GM19239 (cell line): ENCODE results near the gene CDNF.
"Not testable (repeated sequence)": the region's sequence is repeated elsewhere in the genome, so short reads cannot be mapped to it uniquely, and the experiment has no call there.

Experiments
- DNase-seq: peaks from one replicate; pipeline ENCODE4 v3.0.0; 2011; ENCODE audit warnings: low spot score; ENCODE audit not compliant: insufficient read length
- FAIRE-seq: peaks from 2 replicates; lab custom pipeline; 2011; peaks lifted over from hg19 to GRCh38; lab: Jason Lieb, UNC

CDNF gene

GRCh38 chr10:14840178-14840577 is 2.3 kb upstream of the CDNF start:
- DNase-seq (no peak), FAIRE-seq (no peak)

- DNase-seq, result no peak
- peak; percentile 11 for FAIRE-seq
These were observed 1.5 kb upstream of the CDNF start for GRCh38 chr10:14839305-14839695.

- DNase-seq, result peak; percentile 8
- no peak for FAIRE-seq
These were observed 906 bp upstream of the CDNF start for GRCh38 chr10:14838582-14839304.

GRCh38 chr10:14837003-14837756 is 657 bp downstream of the CDNF start:
- DNase-seq, result no peak
- peak; percentile 49 for FAIRE-seq

- FAIRE-seq, result no peak
- no peak for DNase-seq
These were observed 1.6 kb downstream of the CDNF start for GRCh38 chr10:14836208-14836607.

GRCh38 chr10:14833106-14833505 is 4.7 kb downstream of the CDNF start:
- no peak for DNase-seq
- no peak for FAIRE-seq

GRCh38 chr10:14826076-14826829 is 11.6 kb downstream of the CDNF start:
- FAIRE-seq (no peak), DNase-seq (no peak)

- no peak for DNase-seq
- FAIRE-seq, result no peak
These were observed 13.9 kb downstream of the CDNF start for GRCh38 chr10:14823966-14824365.

GRCh38 chr10:14822879-14823755 is 14.7 kb downstream of the CDNF start:
- DNase-seq, result peak; percentile 28
- peak; percentile 81 for FAIRE-seq

GRCh38 chr10:14821635-14822375 is 16.0 kb downstream of the CDNF start:
- FAIRE-seq (no peak), DNase-seq (no peak)

GRCh38 chr10:14820775-14821154 is 17.1 kb downstream of the CDNF start:
- DNase-seq, result no peak
- no peak for FAIRE-seq

GRCh38 chr10:14820010-14820774 is 17.6 kb downstream of the CDNF start:
- DNase-seq, result no peak
- no peak for FAIRE-seq

- not testable (repeated sequence) for DNase-seq, FAIRE-seq
These were observed 21.1 kb downstream of the CDNF start for GRCh38 chr10:14816717-14817116.

GRCh38 chr10:14815681-14816080 is 22.2 kb downstream of the CDNF start:
- FAIRE-seq (no peak), DNase-seq (no peak)

- no peak for FAIRE-seq
- no peak for DNase-seq
These were observed 25.6 kb downstream of the CDNF start for GRCh38 chr10:14812271-14812670.

GRCh38 chr10:14810969-14811953 is 26.6 kb downstream of the CDNF start:
- DNase-seq (no peak), FAIRE-seq (no peak)

- DNase-seq (no peak), FAIRE-seq (no peak)
These were observed 31.5 kb downstream of the CDNF start for GRCh38 chr10:14806318-14806717.

GRCh38 chr10:14803827-14804226 is 34.0 kb downstream of the CDNF start:
- FAIRE-seq, result no peak

More at GRCh38 chr10:14803827-14804226, 34.0 kb downstream of the CDNF start:
- no peak for DNase-seq
